K562 (cell line): Measurements from ENCODE around the gene CYP2D6. TPM values are rescaled to one million over a fixed set of nuclear protein-coding genes. Genes with fewer than 3 reads are reported as not detected.
A peak's percentile ranks its signal among the peaks of the same experiment; 100 is the strongest.

ENCODE experiments used
- ATF1 ChIP-seq, 2 experiments: fragments of 450-650 bp in 1 of 2; IDR thresholded peaks; 2 replicates each; pipeline ENCODE4 v1.6.1; 2016; ENCODE audit warnings: missing compliant biosample characterization in 1 of 2, missing genetic modification characterization in 1 of 2
- ATF7 ChIP-seq: fragments of 450-650 bp; IDR thresholded peaks from 2 replicates; pipeline ENCODE4 v1.7.1; 2014; ENCODE audit warnings: mild to moderate bottlenecking, moderate library complexity
- DIDO1 ChIP-seq: fragments of 450-650 bp; IDR thresholded peaks from 2 replicates; pipeline ENCODE4 v1.6.1; 2016; ENCODE audit warnings: low read depth, missing biosample characterization, missing genetic modification characterization
- FOXK2 ChIP-seq, 2 experiments: fragments of 450-650 bp; IDR thresholded peaks in 1 of 2; conservative IDR thresholded peaks in 1 of 2; 2 replicates each; pipeline ENCODE4 v1.6.1; 2016; ENCODE audit warnings: low read depth in 2 of 2, mild to moderate bottlenecking in 1 of 2
- HDAC1 ChIP-seq, 2 experiments: fragments of 450-650 bp; IDR thresholded peaks; 2 replicates each; pipeline ENCODE4 v1.6.1; 2016 to 2017; ENCODE audit warnings: inconsistent platforms in 1 of 2, mild to moderate bottlenecking in 1 of 2, moderate library complexity in 1 of 2
- JUND ChIP-seq, 2 experiments: IDR thresholded peaks; 2 replicates in 1 of 2; 3 replicates in 1 of 2; pipeline ENCODE4 v1.6.1; 2011; ENCODE audit warnings: borderline replicate concordance in 2 of 2, low read depth in 2 of 2, low read length in 2 of 2, improper control_type of control experiment in 1 of 2, missing biosample characterization in 1 of 2, missing genetic modification characterization in 1 of 2, missing genetic modification reagents in 1 of 2
- NRF1 ChIP-seq, 2 experiments: fragments of 450-650 bp; IDR thresholded peaks in 1 of 2; conservative IDR thresholded peaks in 1 of 2; 2 replicates each; pipeline ENCODE4 v1.6.1; 2014; ENCODE audit warnings: mild to moderate bottlenecking in 2 of 2
- SP1 ChIP-seq: sonication (generic); formaldehyde crosslinking; IDR thresholded peaks from 2 replicates; pipeline ENCODE4 v1.8.1; 2022; ENCODE audit warnings: mild to moderate bottlenecking, missing genetic modification reagents
- ZNF146 ChIP-seq: IDR thresholded peaks from one replicate; pipeline ENCODE4 v1.6.1; 2018; ENCODE audit warnings: missing compliant biosample characterization; ENCODE audit not compliant: unreplicated experiment
- polyA plus RNA-seq, 8 experiments: library from polyadenylated mRNA; depleted of rRNA in 4 of 8; stranded (reverse) in 5 of 8; unstranded in 3 of 8; fragments of >200 nt; fragmentation: Nextera tagmentation in 2 of 8; fragmentation: Illumina TruSeq in 1 of 8; extraction: Ambion mirVana in 2 of 8; extraction: Trizol in 1 of 8; gene quantifications; 2 replicates each; pipeline versions ENCODE4 v1.2.1 to v1.2.3, GENCODE V29; 2011 to 2014; ENCODE audit warnings: inconsistent platforms in 1 of 8, missing spikeins in 1 of 8
- total RNA-seq, 7 experiments: library from RNA; depleted of rRNA in 6 of 7; stranded (reverse); fragments of >200 nt in 6 of 7; fragmentation: Illumina TruSeq in 2 of 7; extraction: Trizol in 2 of 7; gene quantifications; 2 replicates each; pipeline versions ENCODE4 v1.2.1 to v1.2.3, GENCODE V29; 2011 to 2021; ENCODE audit warnings: low replicate concordance in 1 of 7
- TF ChIP-seq, protein P1 (sequence below): fragments of 450-650 bp; IDR thresholded peaks from 2 replicates; pipeline ENCODE4 v1.6.1; 2016; ENCODE audit warnings: mild to moderate bottlenecking, moderate library complexity

CYP2D6 gene
- total and polyA plus RNA-seq, 9 of the 15 experiments (the other 6 are each of a cell fraction or from before 2014, with no cell fraction given), result 0.04 to 0.20 (median 0.09) TPM; not detected in 5

DNA sequence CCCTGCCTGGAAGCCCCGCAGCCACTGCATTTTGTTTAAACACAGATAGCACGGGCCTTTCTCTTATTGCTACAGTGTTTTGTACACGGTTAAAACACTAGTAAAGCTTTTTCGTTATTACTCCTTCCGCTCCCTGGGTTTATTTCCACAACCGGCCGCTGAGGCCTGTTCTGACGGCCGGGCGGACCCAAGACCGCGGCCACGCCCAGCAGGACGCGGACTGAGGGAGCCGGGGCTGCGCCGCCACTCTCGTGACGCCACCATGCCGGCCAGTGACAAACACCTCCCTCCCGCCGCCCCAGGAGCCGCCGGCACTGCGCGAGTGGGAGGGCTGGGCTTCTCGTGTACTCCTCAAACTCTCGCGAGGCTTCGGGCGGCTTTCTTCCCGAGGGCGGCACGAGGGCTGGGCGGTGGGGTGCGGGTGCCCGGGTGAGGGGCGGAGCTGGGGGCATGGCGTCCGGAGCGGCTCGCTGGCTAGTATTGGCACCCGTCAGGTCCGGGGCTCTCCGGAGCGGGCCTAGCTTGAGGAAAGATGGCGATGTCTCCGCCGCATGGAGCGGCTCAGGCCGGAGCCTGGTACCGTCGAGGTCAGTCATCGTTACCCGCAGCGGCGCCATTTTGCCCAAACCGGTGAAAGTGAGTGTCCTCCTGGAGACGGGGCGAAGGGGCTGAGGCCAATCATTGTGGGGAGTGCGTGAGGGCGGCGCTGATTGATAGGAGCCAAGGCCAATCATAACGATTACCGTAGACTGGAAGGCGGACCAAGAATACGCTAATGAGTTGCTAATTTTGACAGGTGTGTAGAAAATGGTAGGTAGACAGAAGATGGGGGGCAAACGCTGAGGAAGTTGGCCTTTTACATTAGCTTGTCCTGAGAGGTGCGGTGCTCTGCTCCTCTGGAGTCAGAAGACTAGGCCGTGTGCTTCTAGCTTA, 51.0 kb downstream of the CYP2D6 start, which contains the start of gene SMDT1 (continued):
- TF ChIP-seq, protein P1, sequence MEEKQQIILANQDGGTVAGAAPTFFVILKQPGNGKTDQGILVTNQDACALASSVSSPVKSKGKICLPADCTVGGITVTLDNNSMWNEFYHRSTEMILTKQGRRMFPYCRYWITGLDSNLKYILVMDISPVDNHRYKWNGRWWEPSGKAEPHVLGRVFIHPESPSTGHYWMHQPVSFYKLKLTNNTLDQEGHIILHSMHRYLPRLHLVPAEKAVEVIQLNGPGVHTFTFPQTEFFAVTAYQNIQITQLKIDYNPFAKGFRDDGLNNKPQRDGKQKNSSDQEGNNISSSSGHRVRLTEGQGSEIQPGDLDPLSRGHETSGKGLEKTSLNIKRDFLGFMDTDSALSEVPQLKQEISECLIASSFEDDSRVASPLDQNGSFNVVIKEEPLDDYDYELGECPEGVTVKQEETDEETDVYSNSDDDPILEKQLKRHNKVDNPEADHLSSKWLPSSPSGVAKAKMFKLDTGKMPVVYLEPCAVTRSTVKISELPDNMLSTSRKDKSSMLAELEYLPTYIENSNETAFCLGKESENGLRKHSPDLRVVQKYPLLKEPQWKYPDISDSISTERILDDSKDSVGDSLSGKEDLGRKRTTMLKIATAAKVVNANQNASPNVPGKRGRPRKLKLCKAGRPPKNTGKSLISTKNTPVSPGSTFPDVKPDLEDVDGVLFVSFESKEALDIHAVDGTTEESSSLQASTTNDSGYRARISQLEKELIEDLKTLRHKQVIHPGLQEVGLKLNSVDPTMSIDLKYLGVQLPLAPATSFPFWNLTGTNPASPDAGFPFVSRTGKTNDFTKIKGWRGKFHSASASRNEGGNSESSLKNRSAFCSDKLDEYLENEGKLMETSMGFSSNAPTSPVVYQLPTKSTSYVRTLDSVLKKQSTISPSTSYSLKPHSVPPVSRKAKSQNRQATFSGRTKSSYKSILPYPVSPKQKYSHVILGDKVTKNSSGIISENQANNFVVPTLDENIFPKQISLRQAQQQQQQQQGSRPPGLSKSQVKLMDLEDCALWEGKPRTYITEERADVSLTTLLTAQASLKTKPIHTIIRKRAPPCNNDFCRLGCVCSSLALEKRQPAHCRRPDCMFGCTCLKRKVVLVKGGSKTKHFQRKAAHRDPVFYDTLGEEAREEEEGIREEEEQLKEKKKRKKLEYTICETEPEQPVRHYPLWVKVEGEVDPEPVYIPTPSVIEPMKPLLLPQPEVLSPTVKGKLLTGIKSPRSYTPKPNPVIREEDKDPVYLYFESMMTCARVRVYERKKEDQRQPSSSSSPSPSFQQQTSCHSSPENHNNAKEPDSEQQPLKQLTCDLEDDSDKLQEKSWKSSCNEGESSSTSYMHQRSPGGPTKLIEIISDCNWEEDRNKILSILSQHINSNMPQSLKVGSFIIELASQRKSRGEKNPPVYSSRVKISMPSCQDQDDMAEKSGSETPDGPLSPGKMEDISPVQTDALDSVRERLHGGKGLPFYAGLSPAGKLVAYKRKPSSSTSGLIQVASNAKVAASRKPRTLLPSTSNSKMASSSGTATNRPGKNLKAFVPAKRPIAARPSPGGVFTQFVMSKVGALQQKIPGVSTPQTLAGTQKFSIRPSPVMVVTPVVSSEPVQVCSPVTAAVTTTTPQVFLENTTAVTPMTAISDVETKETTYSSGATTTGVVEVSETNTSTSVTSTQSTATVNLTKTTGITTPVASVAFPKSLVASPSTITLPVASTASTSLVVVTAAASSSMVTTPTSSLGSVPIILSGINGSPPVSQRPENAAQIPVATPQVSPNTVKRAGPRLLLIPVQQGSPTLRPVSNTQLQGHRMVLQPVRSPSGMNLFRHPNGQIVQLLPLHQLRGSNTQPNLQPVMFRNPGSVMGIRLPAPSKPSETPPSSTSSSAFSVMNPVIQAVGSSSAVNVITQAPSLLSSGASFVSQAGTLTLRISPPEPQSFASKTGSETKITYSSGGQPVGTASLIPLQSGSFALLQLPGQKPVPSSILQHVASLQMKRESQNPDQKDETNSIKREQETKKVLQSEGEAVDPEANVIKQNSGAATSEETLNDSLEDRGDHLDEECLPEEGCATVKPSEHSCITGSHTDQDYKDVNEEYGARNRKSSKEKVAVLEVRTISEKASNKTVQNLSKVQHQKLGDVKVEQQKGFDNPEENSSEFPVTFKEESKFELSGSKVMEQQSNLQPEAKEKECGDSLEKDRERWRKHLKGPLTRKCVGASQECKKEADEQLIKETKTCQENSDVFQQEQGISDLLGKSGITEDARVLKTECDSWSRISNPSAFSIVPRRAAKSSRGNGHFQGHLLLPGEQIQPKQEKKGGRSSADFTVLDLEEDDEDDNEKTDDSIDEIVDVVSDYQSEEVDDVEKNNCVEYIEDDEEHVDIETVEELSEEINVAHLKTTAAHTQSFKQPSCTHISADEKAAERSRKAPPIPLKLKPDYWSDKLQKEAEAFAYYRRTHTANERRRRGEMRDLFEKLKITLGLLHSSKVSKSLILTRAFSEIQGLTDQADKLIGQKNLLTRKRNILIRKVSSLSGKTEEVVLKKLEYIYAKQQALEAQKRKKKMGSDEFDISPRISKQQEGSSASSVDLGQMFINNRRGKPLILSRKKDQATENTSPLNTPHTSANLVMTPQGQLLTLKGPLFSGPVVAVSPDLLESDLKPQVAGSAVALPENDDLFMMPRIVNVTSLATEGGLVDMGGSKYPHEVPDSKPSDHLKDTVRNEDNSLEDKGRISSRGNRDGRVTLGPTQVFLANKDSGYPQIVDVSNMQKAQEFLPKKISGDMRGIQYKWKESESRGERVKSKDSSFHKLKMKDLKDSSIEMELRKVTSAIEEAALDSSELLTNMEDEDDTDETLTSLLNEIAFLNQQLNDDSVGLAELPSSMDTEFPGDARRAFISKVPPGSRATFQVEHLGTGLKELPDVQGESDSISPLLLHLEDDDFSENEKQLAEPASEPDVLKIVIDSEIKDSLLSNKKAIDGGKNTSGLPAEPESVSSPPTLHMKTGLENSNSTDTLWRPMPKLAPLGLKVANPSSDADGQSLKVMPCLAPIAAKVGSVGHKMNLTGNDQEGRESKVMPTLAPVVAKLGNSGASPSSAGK, result peak; percentile 98
- TF ChIP-seq SP1 (CRISPR knock-in tag), result peak; percentile 75
- TF ChIP-seq HDAC1 (IDR thresholded peaks at IDR 0.05), result peak in 1 of 2 experiments; percentile 34; a peak in 1 of 4 replicates
- 0 out of 4 replicates have a peak, but pooled peaks of 1 of the 2 experiments have one; percentile 8 for TF ChIP-seq FOXK2 (conservative IDR thresholded peaks at IDR 0.05 in 1 of 2, IDR thresholded peaks at IDR 0.05 in 1 of 2; ENCODE audit: low read depth in 2 of 2)
- peak; percentile 85 to 87 for TF ChIP-seq NRF1 (conservative IDR thresholded peaks at IDR 0.05 in 1 of 2, IDR thresholded peaks at IDR 0.05 in 1 of 2)
- no peak for TF ChIP-seq ATF1 (CRISPR knock-in tag; IDR thresholded peaks at IDR 0.05)
- TF ChIP-seq ATF1 (tag; IDR thresholded peaks at IDR 0.05), result peak; percentile 91
- 0 out of 2 replicates have a peak, but pooled peaks have one; percentile 49 for TF ChIP-seq DIDO1 (tag)
- peak; percentile 73 for TF ChIP-seq ATF7
- TF ChIP-seq ZNF146 (CRISPR knock-in tag), result no peak
- peak; percentile 23 for TF ChIP-seq JUND (IDR thresholded peaks at IDR 0.05; ENCODE audit: borderline replicate concordance, low read depth, low read length)
- TF ChIP-seq JUND (tag; IDR thresholded peaks at IDR 0.05; ENCODE audit: borderline replicate concordance, low read depth, low read length), result peak; percentile 40; the same call in 1 of the 3 replicates
